Measurements from ENCODE around the gene RAD51B.

RAD51B gene

DNA sequence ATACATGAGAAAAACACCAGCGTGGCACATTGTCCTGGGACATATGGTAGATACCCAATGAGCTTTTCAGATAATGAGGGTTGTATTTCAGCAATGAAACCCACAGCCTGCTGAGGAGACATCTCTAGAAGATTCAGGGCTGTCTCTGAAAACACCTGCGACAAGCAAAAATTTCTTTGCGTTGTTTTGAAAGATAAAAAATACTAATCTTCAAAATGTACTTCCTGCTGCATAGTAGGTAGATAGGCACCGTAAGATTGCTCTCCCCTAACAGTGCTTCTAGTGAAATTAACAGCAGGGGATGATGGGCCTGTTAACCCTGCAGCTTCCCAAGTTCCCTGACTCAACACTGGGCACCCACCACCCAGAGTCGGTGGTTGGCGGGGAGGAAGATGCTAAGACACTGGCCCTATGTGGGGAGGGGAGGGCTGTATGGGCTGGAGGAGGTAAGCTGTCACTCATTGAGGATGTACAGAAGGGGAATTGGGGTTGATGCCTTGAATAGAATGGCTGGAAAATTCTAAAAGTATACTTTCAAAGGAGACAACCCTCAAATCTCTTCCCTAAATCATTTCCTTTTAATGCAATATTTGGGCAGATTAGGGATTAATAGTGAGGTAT lies 953.3 kb downstream of the RAD51B start:
- DNase-seq (ENCODE audit: low read depth) = no peak

DNA sequence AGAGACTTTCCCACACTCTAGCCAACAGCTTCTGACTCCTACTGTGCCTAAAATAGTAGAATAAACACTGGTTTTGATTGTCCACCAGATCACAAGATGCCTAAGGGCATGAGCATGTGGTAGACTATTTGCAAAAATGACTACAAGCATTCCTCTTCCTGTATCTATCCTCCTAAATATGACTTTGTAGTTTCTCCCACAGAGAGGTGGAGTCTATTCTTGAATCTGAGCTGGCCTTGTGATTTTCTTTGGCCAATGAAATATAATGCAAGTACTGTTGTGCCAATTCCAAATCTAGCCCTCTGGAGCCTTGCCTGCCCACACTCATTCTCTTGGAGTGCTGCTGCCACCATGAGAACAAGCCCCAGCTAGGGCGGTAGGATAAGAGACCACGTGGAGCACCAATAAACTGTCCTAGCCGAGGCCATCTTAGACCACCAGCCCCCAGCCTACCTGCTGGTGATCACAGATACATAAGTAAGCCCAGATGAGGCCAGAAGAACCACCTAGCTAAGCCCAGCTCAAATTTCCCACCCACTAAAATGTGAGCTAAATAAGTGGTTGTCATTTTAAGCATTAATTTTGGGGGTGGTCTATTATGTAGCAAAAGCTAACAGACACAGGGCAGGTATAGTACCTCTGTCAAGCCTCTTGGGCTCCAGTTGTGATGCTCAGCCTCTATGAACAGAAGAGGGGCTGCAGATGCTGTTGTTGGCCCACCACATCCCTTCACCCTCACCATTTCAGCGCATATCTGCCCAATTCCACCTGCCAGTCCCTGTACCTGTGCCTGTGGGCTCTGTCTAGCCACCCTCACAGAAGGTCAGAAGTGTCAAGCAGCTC lies 955.4 kb downstream of the RAD51B start:
- peak; percentile 86 for DNase-seq (ENCODE audit: low read depth)

DNA sequence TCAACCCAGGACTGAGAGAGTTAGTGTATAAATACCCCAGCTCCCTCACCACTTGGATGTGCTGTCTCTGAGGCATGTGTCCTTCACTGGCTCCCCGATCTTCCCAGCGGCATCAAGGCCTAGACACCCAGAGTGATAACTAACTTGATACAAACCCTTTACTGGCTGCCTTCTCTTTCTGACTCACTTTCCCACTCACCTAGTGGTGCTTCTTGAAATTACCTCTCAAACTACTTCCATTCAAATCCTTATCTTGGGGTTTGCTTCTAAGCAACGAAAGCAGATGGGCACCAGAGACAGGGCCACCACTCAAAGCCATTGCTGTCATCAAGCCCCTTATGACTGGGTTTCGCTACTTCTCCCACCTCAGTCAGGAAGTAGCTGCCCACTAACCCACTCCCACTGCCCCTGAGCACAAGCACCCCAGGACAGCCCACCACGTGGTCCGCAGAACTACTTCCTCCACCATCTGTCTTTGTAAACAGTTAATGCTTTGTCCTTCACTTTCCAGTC lies 956.1 kb downstream of the RAD51B start:
- DNase-seq (ENCODE audit: low read depth) = peak; percentile 22

DNA sequence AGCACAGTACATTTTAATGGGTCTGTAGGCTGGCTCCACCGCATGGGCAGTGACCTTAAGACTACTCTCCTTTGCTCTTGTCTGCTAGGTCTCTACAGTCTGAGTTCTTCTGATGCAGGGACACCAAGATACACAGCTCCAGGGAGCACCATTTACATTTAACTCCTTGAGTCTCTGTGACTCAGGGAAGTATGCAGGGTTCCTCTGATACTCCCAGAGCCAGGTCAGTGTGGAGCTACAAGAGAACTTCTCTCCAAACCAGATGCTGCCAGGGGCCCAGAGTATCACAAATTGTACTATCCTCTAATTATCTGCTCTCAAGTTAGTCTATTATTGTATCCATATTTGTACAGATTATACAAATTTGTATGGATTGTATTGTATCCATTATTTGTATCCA lies 958.1 kb downstream of the RAD51B start:
- no peak for DNase-seq (ENCODE audit: low read depth)
